ENCODE results near the gene MUC15. TPM values are rescaled to one million over a fixed set of nuclear protein-coding genes. Genes with fewer than 3 reads are reported as not detected.

Gene MUC15
- total RNA-seq, 1 experiment from 2014 or later, result not detected

DNA sequence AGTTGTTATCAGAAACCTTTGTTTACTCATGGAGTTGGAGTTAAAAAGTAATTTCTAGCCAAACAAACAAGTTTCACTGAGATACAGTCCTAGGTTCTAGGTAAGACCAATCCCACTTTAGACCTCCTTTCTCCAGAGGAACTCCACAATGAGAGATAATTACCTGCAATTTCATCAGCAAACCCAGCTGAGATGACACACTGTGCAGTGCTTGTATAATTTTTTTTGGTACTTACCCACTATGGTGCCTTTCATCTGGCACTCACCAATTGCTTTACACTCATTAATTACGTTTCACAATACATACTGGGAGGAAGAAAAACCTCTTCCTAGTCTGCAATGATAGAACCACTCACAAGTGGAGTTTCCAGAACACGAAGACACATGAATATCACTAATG lies 1.8 kb upstream of the MUC15 start:
- H3K27ac Mint-ChIP-seq, result no peak overlapping the region
- ChIA-PET POLR2A (no interaction called here), CTCF (no interaction called here)
- no peaks in the 10 kb centered on the region for H3K36me3 Mint-ChIP-seq
- no peak overlapping the region for H3K4me3 Mint-ChIP-seq
- DNase-seq (ENCODE audit: low spot score) (no peak), ATAC-seq (no peak)
- H3K27me3 Mint-ChIP-seq (ENCODE audit: low read depth), result no peaks in the 10 kb centered on the region
- TF ChIP-seq, protein P1, sequence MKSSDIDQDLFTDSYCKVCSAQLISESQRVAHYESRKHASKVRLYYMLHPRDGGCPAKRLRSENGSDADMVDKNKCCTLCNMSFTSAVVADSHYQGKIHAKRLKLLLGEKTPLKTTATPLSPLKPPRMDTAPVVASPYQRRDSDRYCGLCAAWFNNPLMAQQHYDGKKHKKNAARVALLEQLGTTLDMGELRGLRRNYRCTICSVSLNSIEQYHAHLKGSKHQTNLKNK (CRISPR knock-in tag; IDR thresholded peaks at IDR 0.05), result no peak
- TF ChIP-seq CTCF (IDR thresholded peaks at IDR 0.05) (no peak), ZBTB21 (CRISPR knock-in tag; IDR thresholded peaks at IDR 0.05; ENCODE audit: borderline replicate concordance) (no peak), ETV6 (CRISPR knock-in tag; IDR thresholded peaks at IDR 0.05) (no peak), MAX (CRISPR knock-in tag; IDR thresholded peaks at IDR 0.05) (no peak), GTF2I (CRISPR knock-in tag; conservative IDR thresholded peaks at IDR 0.05) (no peak), CREB1 (CRISPR knock-in tag; IDR thresholded peaks at IDR 0.05) (no peak), GABPB1 (CRISPR knock-in tag; IDR thresholded peaks at IDR 0.05) (no peak), ESRRA (CRISPR knock-in tag; IDR thresholded peaks at IDR 0.05; ENCODE audit: borderline replicate concordance) (no peak), RELA (CRISPR knock-in tag; IDR thresholded peaks at IDR 0.05; ENCODE audit: borderline replicate concordance) (no peak), FOXJ3 (CRISPR knock-in tag; IDR thresholded peaks at IDR 0.05; ENCODE audit: borderline replicate concordance) (no peak), HMGA2 (CRISPR knock-in tag; IDR thresholded peaks at IDR 0.05) (no peak), TP53 (CRISPR knock-in tag; IDR thresholded peaks at IDR 0.05) (no peak)
- TF ChIP-seq, protein P2, sequence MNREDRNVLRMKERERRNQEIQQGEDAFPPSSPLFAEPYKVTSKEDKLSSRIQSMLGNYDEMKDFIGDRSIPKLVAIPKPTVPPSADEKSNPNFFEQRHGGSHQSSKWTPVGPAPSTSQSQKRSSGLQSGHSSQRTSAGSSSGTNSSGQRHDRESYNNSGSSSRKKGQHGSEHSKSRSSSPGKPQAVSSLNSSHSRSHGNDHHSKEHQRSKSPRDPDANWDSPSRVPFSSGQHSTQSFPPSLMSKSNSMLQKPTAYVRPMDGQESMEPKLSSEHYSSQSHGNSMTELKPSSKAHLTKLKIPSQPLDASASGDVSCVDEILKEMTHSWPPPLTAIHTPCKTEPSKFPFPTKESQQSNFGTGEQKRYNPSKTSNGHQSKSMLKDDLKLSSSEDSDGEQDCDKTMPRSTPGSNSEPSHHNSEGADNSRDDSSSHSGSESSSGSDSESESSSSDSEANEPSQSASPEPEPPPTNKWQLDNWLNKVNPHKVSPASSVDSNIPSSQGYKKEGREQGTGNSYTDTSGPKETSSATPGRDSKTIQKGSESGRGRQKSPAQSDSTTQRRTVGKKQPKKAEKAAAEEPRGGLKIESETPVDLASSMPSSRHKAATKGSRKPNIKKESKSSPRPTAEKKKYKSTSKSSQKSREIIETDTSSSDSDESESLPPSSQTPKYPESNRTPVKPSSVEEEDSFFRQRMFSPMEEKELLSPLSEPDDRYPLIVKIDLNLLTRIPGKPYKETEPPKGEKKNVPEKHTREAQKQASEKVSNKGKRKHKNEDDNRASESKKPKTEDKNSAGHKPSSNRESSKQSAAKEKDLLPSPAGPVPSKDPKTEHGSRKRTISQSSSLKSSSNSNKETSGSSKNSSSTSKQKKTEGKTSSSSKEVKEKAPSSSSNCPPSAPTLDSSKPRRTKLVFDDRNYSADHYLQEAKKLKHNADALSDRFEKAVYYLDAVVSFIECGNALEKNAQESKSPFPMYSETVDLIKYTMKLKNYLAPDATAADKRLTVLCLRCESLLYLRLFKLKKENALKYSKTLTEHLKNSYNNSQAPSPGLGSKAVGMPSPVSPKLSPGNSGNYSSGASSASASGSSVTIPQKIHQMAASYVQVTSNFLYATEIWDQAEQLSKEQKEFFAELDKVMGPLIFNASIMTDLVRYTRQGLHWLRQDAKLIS (CRISPR knock-in tag; IDR thresholded peaks at IDR 0.05; ENCODE audit: borderline replicate concordance), result no peak
- TF ChIP-seq, protein P3, sequence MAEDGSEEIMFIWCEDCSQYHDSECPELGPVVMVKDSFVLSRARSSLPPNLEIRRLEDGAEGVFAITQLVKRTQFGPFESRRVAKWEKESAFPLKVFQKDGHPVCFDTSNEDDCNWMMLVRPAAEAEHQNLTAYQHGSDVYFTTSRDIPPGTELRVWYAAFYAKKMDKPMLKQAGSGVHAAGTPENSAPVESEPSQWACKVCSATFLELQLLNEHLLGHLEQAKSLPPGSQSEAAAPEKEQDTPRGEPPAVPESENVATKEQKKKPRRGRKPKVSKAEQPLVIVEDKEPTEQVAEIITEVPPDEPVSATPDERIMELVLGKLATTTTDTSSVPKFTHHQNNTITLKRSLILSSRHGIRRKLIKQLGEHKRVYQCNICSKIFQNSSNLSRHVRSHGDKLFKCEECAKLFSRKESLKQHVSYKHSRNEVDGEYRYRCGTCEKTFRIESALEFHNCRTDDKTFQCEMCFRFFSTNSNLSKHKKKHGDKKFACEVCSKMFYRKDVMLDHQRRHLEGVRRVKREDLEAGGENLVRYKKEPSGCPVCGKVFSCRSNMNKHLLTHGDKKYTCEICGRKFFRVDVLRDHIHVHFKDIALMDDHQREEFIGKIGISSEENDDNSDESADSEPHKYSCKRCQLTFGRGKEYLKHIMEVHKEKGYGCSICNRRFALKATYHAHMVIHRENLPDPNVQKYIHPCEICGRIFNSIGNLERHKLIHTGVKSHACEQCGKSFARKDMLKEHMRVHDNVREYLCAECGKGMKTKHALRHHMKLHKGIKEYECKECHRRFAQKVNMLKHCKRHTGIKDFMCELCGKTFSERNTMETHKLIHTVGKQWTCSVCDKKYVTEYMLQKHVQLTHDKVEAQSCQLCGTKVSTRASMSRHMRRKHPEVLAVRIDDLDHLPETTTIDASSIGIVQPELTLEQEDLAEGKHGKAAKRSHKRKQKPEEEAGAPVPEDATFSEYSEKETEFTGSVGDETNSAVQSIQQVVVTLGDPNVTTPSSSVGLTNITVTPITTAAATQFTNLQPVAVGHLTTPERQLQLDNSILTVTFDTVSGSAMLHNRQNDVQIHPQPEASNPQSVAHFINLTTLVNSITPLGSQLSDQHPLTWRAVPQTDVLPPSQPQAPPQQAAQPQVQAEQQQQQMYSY (CRISPR knock-in tag; IDR thresholded peaks at IDR 0.05), result no peak
- TF ChIP-seq, protein P4, sequence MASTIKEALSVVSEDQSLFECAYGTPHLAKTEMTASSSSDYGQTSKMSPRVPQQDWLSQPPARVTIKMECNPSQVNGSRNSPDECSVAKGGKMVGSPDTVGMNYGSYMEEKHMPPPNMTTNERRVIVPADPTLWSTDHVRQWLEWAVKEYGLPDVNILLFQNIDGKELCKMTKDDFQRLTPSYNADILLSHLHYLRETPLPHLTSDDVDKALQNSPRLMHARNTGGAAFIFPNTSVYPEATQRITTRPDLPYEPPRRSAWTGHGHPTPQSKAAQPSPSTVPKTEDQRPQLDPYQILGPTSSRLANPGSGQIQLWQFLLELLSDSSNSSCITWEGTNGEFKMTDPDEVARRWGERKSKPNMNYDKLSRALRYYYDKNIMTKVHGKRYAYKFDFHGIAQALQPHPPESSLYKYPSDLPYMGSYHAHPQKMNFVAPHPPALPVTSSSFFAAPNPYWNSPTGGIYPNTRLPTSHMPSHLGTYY (CRISPR knock-in tag; IDR thresholded peaks at IDR 0.05), result no peak
- H3K4me1 Mint-ChIP-seq, result peaks cover 23% of the 10 kb centered on the region
- no peaks in the 10 kb centered on the region for H3K9me3 Mint-ChIP-seq
